Liver (tissue), 9 donors: Measurements from ENCODE around the gene NUDT16L1. TPM values are rescaled to one million over a fixed set of nuclear protein-coding genes. Genes with fewer than 3 reads are reported as not detected.

ENCODE experiments used
- DNase-seq: peaks from one replicate; pipeline ENCODE4 v3.0.0-alpha.2; 2017; ENCODE audit warnings: low spot score
- H3K27ac ChIP-seq, 2 donors: one replicate each; pipeline ENCODE4 v1.7.0; 2013; ENCODE audit warnings: inconsistent platforms in 2 of 2, low read length in 2 of 2, control low read depth in 1 of 2, low read depth in 1 of 2, mild to moderate bottlenecking in 1 of 2
- H3K27me3 ChIP-seq, 4 donors: one replicate each; pipeline versions ENCODE4 v1.6.1 to v1.7.0; 2013; ENCODE audit warnings: low read length in 3 of 4, inconsistent platforms in 1 of 4, mild to moderate bottlenecking in 1 of 4, moderate library complexity in 1 of 4; ENCODE audit not compliant: control insufficient read depth in 4 of 4, insufficient read depth in 4 of 4
- H3K36me3 ChIP-seq, 4 donors: one replicate each; pipeline versions ENCODE4 v1.6.1 to v1.7.0; 2013; ENCODE audit warnings: low read length in 3 of 4, mild to moderate bottlenecking in 3 of 4, low read depth in 1 of 4, moderate library complexity in 1 of 4; ENCODE audit not compliant: control insufficient read depth in 4 of 4, insufficient read depth in 3 of 4
- H3K4me1 ChIP-seq, 4 donors: one replicate each; pipeline versions ENCODE4 v1.6.1 to v1.7.0; 2013; ENCODE audit warnings: low read length in 3 of 4, mild to moderate bottlenecking in 3 of 4, moderate library complexity in 1 of 4; ENCODE audit not compliant: control insufficient read depth in 4 of 4, insufficient read depth in 4 of 4
- H3K4me3 ChIP-seq, 3 donors: one replicate each; pipeline versions ENCODE4 v1.6.1 to v1.7.0; 2013; ENCODE audit warnings: low read length in 3 of 3, control low read depth in 1 of 3, low read depth in 1 of 3, mild to moderate bottlenecking in 1 of 3
- H3K9ac ChIP-seq, 2 donors: one replicate each; pipeline ENCODE4 v1.7.0; 2013; ENCODE audit warnings: low read length in 2 of 2, mild to moderate bottlenecking in 2 of 2, moderate library complexity in 2 of 2, control low read depth in 1 of 2, low read depth in 1 of 2
- H3K9me3 ChIP-seq, 4 donors: one replicate each; pipeline versions ENCODE4 v1.6.1 to v1.7.0; 2013; ENCODE audit warnings: low read length in 3 of 4; ENCODE audit not compliant: control insufficient read depth in 4 of 4
- ATF3 ChIP-seq: IDR thresholded peaks from 2 replicates; pipeline ENCODE4 v1.6.1; 2016; ENCODE audit warnings: antibody characterized with exemption
- CTCF ChIP-seq: fragments of 150-350 bp; IDR thresholded peaks from 2 replicates; pipeline ENCODE4 v1.5.1; 2017; ENCODE audit warnings: improper control_type of control experiment, low read depth, low read length; ENCODE audit not compliant: missing input control
- EGR1 ChIP-seq, 2 donors: IDR thresholded peaks; 2 replicates each; pipeline ENCODE4 v1.6.1; 2016 to 2018; ENCODE audit warnings: antibody characterized with exemption in 2 of 2, low read depth in 2 of 2
- FOXA1 ChIP-seq: IDR thresholded peaks from 2 replicates; pipeline ENCODE4 v1.6.1; 2016; ENCODE audit warnings: antibody characterized with exemption
- FOXA2 ChIP-seq: IDR thresholded peaks from 2 replicates; pipeline ENCODE4 v1.6.1; 2016; ENCODE audit warnings: antibody characterized with exemption
- GABPA ChIP-seq, 2 donors: IDR thresholded peaks in 1 of 2; conservative IDR thresholded peaks in 1 of 2; 2 replicates each; pipeline ENCODE4 v1.6.1; 2016; ENCODE audit warnings: antibody characterized with exemption in 2 of 2, mild to moderate bottlenecking in 1 of 2, moderate library complexity in 1 of 2
- HNF4A ChIP-seq, 2 donors: conservative IDR thresholded peaks; 2 replicates each; pipeline ENCODE4 v1.6.1; 2016; ENCODE audit warnings: antibody characterized with exemption in 2 of 2, mild to moderate bottlenecking in 2 of 2
- HNF4G ChIP-seq: IDR thresholded peaks from 2 replicates; pipeline ENCODE4 v1.6.1; 2016; ENCODE audit warnings: antibody characterized with exemption
- MAX ChIP-seq: IDR thresholded peaks from 2 replicates; pipeline ENCODE4 v1.6.1; 2016; ENCODE audit warnings: antibody characterized with exemption
- RAD21 ChIP-seq, 2 donors: IDR thresholded peaks; 2 replicates each; pipeline ENCODE4 v1.6.1; 2016; ENCODE audit warnings: antibody characterized with exemption in 2 of 2, mild to moderate bottlenecking in 2 of 2
- RXRA ChIP-seq, 2 donors: IDR thresholded peaks; 2 replicates each; pipeline ENCODE4 v1.6.1; 2017 to 2018; ENCODE audit warnings: antibody characterized with exemption in 2 of 2, mild to moderate bottlenecking in 1 of 2
- SP1 ChIP-seq: IDR thresholded peaks from 2 replicates; pipeline ENCODE4 v1.6.1; 2018; ENCODE audit warnings: antibody characterized with exemption, mild to moderate bottlenecking
- ZBTB33 ChIP-seq: IDR thresholded peaks from 2 replicates; pipeline ENCODE4 v1.6.1; 2016; ENCODE audit warnings: antibody characterized with exemption
- WGBS: extraction: QIAGEN DNeasy Blood & Tissue Kit; methylation state at CpG from one replicate; pipeline ENCODE4 v1.1.7; 2013; 5-methylcytosine and 5-hydroxymethylcytosine counted together
- polyA plus RNA-seq, 2 donors: library from polyadenylated mRNA; stranded (reverse) in 1 of 2; unstranded in 1 of 2; fragments of 200-250 nt in 1 of 2; fragments of >200 nt in 1 of 2; fragmentation: Nextera tagmentation in 1 of 2; extraction: Ambion mirVana in 1 of 2; gene quantifications; one replicate each; pipeline versions ENCODE4 v1.2.1 to v1.2.3, GENCODE V29; 2013 to 2015
- total RNA-seq, 2 donors: library from RNA; depleted of rRNA; stranded (reverse); fragments of >200 nt; gene quantifications; one replicate each; pipeline ENCODE4 v1.2.3, GENCODE V29; 2014
- donor health status: healthy.
- donor health status: healthy.
- donor health status: healthy.
- donor health status: healthy.
- donor health status: healthy.

NUDT16L1 gene
- total and polyA plus RNA-seq, 4 donors: 22.4 to 43.4 (median 36.3) TPM

- TF ChIP-seq CTCF (no peak), ATF3 (no peak), EGR1 (IDR thresholded peaks at IDR 0.05; ENCODE audit: low read depth in 2 of 2) (no peak)
Observed at GRCh38 chr16:4729876-4730275, 36.5 kb downstream of the NUDT16L1 start (continued).

- WGBS: 39% methylated on average over 17 of the region's 17 CpGs
- no peak for DNase-seq
- TF ChIP-seq SP1 (no peak), GABPA (IDR thresholded peaks at IDR 0.05 in 1 of 2, conservative IDR thresholded peaks at IDR 0.05 in 1 of 2) (no peak), FOXA1 (no peak), ZBTB33 (no peak), RAD21 (IDR thresholded peaks at IDR 0.05) (no peak), FOXA2 (no peak), ATF3 (no peak), HNF4A (conservative IDR thresholded peaks at IDR 0.05) (no peak)
- peak overlapping the region; percentile 79 to 92 (median 87) for H3K4me3 ChIP-seq
- H3K9me3 ChIP-seq: no peaks in the 10 kb centered on the region
- peaks cover 0 to 16% (median 10%) of the 10 kb centered on the region in 4 donors for H3K36me3 ChIP-seq
- H3K9ac ChIP-seq: peak overlapping the region; percentile 0 to 75
- no peak overlapping the region for H3K27ac ChIP-seq
- no peaks in the 10 kb centered on the region for H3K27me3 ChIP-seq
- peaks cover 2 to 12% (median 9%) of the 10 kb centered on the region in 4 donors for H3K4me1 ChIP-seq
Observed at GRCh38 chr16:4733211-4733742, 39.9 kb downstream of the NUDT16L1 start.

GRCh38 chr16:4733747-4734062 is 40.3 kb downstream of the NUDT16L1 start:
- peak overlapping the region; percentile 0 to 75 for H3K9ac ChIP-seq
- DNase-seq: no peak
- under 1% methylated on average over 19 of the region's 19 CpGs for WGBS

More at GRCh38 chr16:4733747-4734062, 40.3 kb downstream of the NUDT16L1 start:
- Histone ChIP-seq H3K27me3 (no peaks in the 10 kb centered on the region), H3K36me3 (peaks cover 0 to 14% (median 7%) of the 10 kb centered on the region in 4 donors), H3K4me3 (peak overlapping the region; percentile 79 to 92 (median 87)), H3K9me3 (no peaks in the 10 kb centered on the region), H3K27ac (peak overlapping the region; percentile 22 to 92), H3K4me1 (peaks cover 2 to 12% (median 9%) of the 10 kb centered on the region in 4 donors)
- TF ChIP-seq HNF4G (no peak), HNF4A (conservative IDR thresholded peaks at IDR 0.05) (no peak), GABPA (IDR thresholded peaks at IDR 0.05 in 1 of 2, conservative IDR thresholded peaks at IDR 0.05 in 1 of 2) (no peak), MAX (no peak), EGR1 (IDR thresholded peaks at IDR 0.05; ENCODE audit: low read depth in 2 of 2) (no peak), RXRA (IDR thresholded peaks at IDR 0.05) (no peak), FOXA2 (no peak), RAD21 (IDR thresholded peaks at IDR 0.05) (no peak)
